ENCODE data around the gene SAMD14. TPM values are rescaled to one million over a fixed set of nuclear protein-coding genes. Genes with fewer than 3 reads are reported as not detected.

Gene SAMD14
- total RNA-seq, 4 donors from 2014 or later: 0.04 to 3.8 (median 0.31) TPM; not detected in 1

GRCh38 chr17:50109207-50109606 lies 20.8 kb downstream of the SAMD14 start:
- Histone ChIP-seq H3K4me3 (no peak overlapping the region), H3K27ac (peak overlapping the region; percentile 98 to 100 (median 98)), H3K4me1 (peaks cover 30 to 42% of the 10 kb centered on the region in 2 donors), H3K27me3 (no peaks in the 10 kb centered on the region), H3K36me3 (peaks cover 0 to 36% of the 10 kb centered on the region in 2 donors), H3K9me3 (no peaks in the 10 kb centered on the region)
- ATAC-seq (no peak), DNase-seq (no peak)
- intact Hi-C loops (cut with DNase I; ENCODE audit: low total_unique reads) (no loop called here), in situ Hi-C loops (cut with MboI; ENCODE audit: low sequenced_read_pairs in 4 of 4) (no loop called here)
- TF ChIP-seq POLR2A (IDR thresholded peaks at IDR 0.05): no peak
- TF ChIP-seq CTCF (IDR thresholded peaks at IDR 0.05 in 4 of 5, conservative IDR thresholded peaks at IDR 0.05 in 1 of 5): no peak

- Histone ChIP-seq H3K4me1 (peaks cover 30 to 43% of the 10 kb centered on the region in 2 donors), H3K9me3 (no peaks in the 10 kb centered on the region), H3K4me3 (no peak overlapping the region), H3K36me3 (peaks cover 0 to 36% of the 10 kb centered on the region in 2 donors), H3K27me3 (no peaks in the 10 kb centered on the region), H3K27ac (peak overlapping the region; percentile 98 to 100 (median 98))
- TF ChIP-seq POLR2A (IDR thresholded peaks at IDR 0.05): no peak
- no peak for TF ChIP-seq CTCF (IDR thresholded peaks at IDR 0.05 in 4 of 5, conservative IDR thresholded peaks at IDR 0.05 in 1 of 5)
- in situ Hi-C loops (cut with MboI; ENCODE audit: low sequenced_read_pairs in 4 of 4) (no loop called here), intact Hi-C loops (cut with DNase I; ENCODE audit: low total_unique reads) (no loop called here)
- DNase-seq (no peak), ATAC-seq (no peak)
Measured at GRCh38 chr17:50108556-50108955, 21.4 kb downstream of the SAMD14 start.

GRCh38 chr17:50107790-50108414 lies 22.1 kb downstream of the SAMD14 start:
- Histone ChIP-seq H3K4me1 (peaks cover 32 to 43% of the 10 kb centered on the region in 2 donors), H3K4me3 (no peak overlapping the region), H3K27me3 (no peaks in the 10 kb centered on the region), H3K9me3 (no peaks in the 10 kb centered on the region), H3K27ac (peak overlapping the region; percentile 98 to 100 (median 98)), H3K36me3 (peaks cover 0 to 36% of the 10 kb centered on the region in 2 donors)
- in situ Hi-C loops (cut with MboI; ENCODE audit: low sequenced_read_pairs in 4 of 4) (no loop called here), intact Hi-C loops (cut with DNase I; ENCODE audit: low total_unique reads) (no loop called here)
- no peak for TF ChIP-seq POLR2A (IDR thresholded peaks at IDR 0.05)
- DNase-seq: no peak
- no peak for ATAC-seq

- Histone ChIP-seq H3K4me1 (peaks cover 32 to 43% of the 10 kb centered on the region in 2 donors), H3K4me3 (no peak overlapping the region), H3K27me3 (no peaks in the 10 kb centered on the region), H3K27ac (peak overlapping the region; percentile 98 to 100 (median 98)), H3K36me3 (peaks cover 0 to 36% of the 10 kb centered on the region in 2 donors), H3K9me3 (no peaks in the 10 kb centered on the region)
- TF ChIP-seq CTCF (IDR thresholded peaks at IDR 0.05 in 4 of 5, conservative IDR thresholded peaks at IDR 0.05 in 1 of 5) (no peak), POLR2A (IDR thresholded peaks at IDR 0.05) (no peak)
- intact Hi-C loops (cut with DNase I; ENCODE audit: low total_unique reads) (no loop called here), in situ Hi-C loops (cut with MboI; ENCODE audit: low sequenced_read_pairs in 4 of 4) (no loop called here)
- DNase-seq (no peak), ATAC-seq (no peak)
Measured at GRCh38 chr17:50106393-50107131, 23.4 kb downstream of the SAMD14 start.

DNA sequence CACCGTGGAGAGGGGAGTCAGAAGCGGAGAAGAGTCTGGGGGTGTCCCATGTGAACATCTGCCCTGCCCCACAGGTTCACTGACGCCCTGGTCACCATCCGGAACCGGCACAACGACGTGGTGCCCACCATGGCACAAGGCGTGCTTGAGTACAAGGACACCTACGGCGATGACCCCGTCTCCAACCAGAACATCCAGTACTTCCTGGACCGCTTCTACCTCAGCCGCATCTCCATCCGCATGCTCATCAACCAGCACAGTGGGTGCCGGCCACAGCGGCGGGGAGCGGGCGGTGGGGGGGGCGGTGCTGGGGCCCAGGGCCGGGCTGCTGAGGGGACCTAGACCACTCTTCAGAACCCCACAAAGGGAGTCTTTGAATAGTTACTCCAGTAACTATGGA lies 24.1 kb downstream of the SAMD14 start:
- no peaks in the 10 kb centered on the region for H3K27me3 ChIP-seq
- in situ Hi-C loops (cut with MboI; ENCODE audit: low sequenced_read_pairs in 4 of 4): no loop called here
- DNase-seq: no peak
- no peak overlapping the region for H3K4me3 ChIP-seq
- peaks cover 33 to 44% of the 10 kb centered on the region in 2 donors for H3K4me1 ChIP-seq
- peaks cover 0 to 36% of the 10 kb centered on the region in 2 donors for H3K36me3 ChIP-seq
- no peaks in the 10 kb centered on the region for H3K9me3 ChIP-seq
- intact Hi-C loops (cut with DNase I; ENCODE audit: low total_unique reads): no loop called here
- peak overlapping the region; percentile 96 to 99 (median 98) for H3K27ac ChIP-seq
- no peak for ATAC-seq
- no peak for TF ChIP-seq POLR2A (IDR thresholded peaks at IDR 0.05)
- no peak for TF ChIP-seq CTCF (IDR thresholded peaks at IDR 0.05 in 4 of 5, conservative IDR thresholded peaks at IDR 0.05 in 1 of 5)
